Immature natural killer cell (primary cell): ENCODE results near the gene RAI14. TPM values are rescaled to one million over a fixed set of nuclear protein-coding genes. Genes with fewer than 3 reads are reported as not detected.
A peak's percentile ranks its signal among the peaks of the same experiment; 100 is the strongest.

Experiments used
- DNase-seq, 3 donors: peaks; one replicate each; pipeline ENCODE4 v3.0.0; 2022; ENCODE audit warnings: mixed read lengths in 1 of 3
- H3K27ac Mint-ChIP-seq, 6 donors: one replicate each; pipeline ENCODE4 v1.8.0; 2020; ENCODE audit warnings: mixed read lengths in 6 of 6, mild to moderate bottlenecking in 5 of 6, inconsistent platforms in 4 of 6, moderate library complexity in 3 of 6
- H3K27me3 Mint-ChIP-seq, 3 donors: one replicate each; pipeline ENCODE4 v1.8.0; 2020 to 2021; ENCODE audit warnings: low read depth in 3 of 3, mild to moderate bottlenecking in 3 of 3, mixed read lengths in 3 of 3, moderate library complexity in 3 of 3, inconsistent platforms in 1 of 3
- H3K36me3 Mint-ChIP-seq, 3 donors: one replicate each; pipeline ENCODE4 v1.8.0; 2020; ENCODE audit warnings: mixed read lengths in 3 of 3, inconsistent platforms in 2 of 3, mild to moderate bottlenecking in 2 of 3
- H3K4me1 Mint-ChIP-seq, 2 donors: one replicate each; pipeline ENCODE4 v1.8.0; 2020; ENCODE audit warnings: inconsistent platforms in 2 of 2, mild to moderate bottlenecking in 2 of 2, mixed read lengths in 2 of 2, moderate library complexity in 1 of 2
- H3K4me3 Mint-ChIP-seq, 5 donors: one replicate each; pipeline ENCODE4 v1.8.0; 2020; ENCODE audit warnings: mild to moderate bottlenecking in 5 of 5, mixed read lengths in 5 of 5, inconsistent platforms in 3 of 5, moderate library complexity in 3 of 5
- H3K9me3 Mint-ChIP-seq, 6 donors: one replicate each; pipeline ENCODE4 v1.8.0; 2020; ENCODE audit warnings: mild to moderate bottlenecking in 6 of 6, mixed read lengths in 6 of 6, inconsistent platforms in 4 of 6, moderate library complexity in 3 of 6
- polyA plus RNA-seq, 3 donors: library from polyadenylated mRNA; unstranded; fragments of 300-500 nt; fragmentation: Illumina TruSeq; gene quantifications; one replicate each; pipeline ENCODE4 v1.2.3, GENCODE V29; 2021

The RAI14 gene
- polyA plus RNA-seq, 3 donors from 2014 or later, result 0.97 to 6.6 TPM; not detected in 1

DNA sequence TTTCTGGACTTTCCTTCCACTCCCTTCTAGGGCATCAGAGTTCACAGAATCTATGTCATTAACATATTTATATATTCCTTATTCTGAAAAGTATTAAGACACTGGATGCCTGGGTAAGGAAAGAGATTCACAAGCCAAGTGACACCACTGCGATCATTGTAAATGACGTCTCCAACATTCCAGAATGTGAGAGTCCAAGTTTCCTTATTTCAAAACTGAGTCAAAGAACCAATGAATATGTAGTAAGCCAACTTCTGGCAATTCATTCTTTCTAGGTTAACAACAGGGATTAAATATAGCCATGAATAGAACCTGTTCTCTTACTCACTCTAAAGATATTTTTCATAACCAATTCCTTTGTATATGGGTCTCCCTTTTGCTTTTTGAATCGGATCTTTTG, 18.1 kb downstream of the RAI14 start:
- peaks cover 0 to 2% (median 0%) of the 10 kb centered on the region in 6 donors for H3K9me3 Mint-ChIP-seq
- DNase-seq, result no peak
- H3K27me3 Mint-ChIP-seq, result peaks cover 0 to 3% (median 2%) of the 10 kb centered on the region in 3 donors
- H3K27ac Mint-ChIP-seq, result no peak overlapping the region
- H3K36me3 Mint-ChIP-seq, result no peaks in the 10 kb centered on the region
- no peak overlapping the region for H3K4me3 Mint-ChIP-seq
- peaks cover 0 to 6% of the 10 kb centered on the region in 2 donors for H3K4me1 Mint-ChIP-seq

DNA sequence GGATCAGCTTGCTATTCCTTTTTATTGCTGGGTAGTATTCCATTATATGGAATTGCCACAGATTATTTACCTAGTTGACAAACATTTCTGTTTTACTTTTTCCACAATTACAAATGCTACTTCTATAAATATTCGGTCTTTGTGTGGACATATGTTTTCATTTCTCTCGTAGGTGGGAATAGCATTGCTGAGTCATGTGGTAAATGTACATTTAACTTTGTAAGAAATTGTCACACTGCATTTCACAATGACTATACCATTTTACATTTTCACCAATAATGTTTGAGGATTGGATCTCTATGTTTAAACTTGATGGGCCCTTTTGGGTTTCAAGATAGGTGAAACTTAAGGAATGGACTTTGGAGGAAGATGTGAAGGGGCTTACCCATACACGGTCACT, 19.7 kb downstream of the RAI14 start:
- Mint-ChIP-seq H3K4me1 (peaks cover 0 to 6% of the 10 kb centered on the region in 2 donors), H3K27ac (no peak overlapping the region), H3K9me3 (peaks cover 0 to 2% (median 0%) of the 10 kb centered on the region in 6 donors), H3K27me3 (peaks cover 2 to 3% (median 2%) of the 10 kb centered on the region in 3 donors), H3K36me3 (no peaks in the 10 kb centered on the region), H3K4me3 (no peak overlapping the region)
- no peak for DNase-seq

DNA sequence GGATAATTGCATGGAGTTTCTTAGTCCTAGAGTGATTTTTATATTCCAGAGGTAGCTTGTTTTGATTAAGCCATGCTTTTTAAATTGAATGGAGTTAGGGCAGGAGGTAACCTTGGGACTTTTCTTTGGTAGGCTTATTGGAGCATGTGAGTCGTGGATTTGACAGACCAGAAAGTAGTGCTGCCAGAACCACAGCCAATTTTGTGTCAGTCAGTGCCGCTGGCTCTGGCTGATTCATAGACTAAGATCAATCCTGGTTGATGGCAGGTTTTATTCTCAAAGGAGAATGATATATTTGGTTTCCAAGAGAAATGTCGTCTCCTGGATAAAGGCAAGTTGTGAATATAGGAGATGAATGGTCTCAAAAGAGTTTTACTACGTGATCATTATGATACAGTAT, 20.3 kb downstream of the RAI14 start:
- Mint-ChIP-seq H3K27me3 (peaks cover 0 to 2% (median 2%) of the 10 kb centered on the region in 3 donors), H3K27ac (no peak overlapping the region), H3K4me3 (no peak overlapping the region), H3K9me3 (peaks cover 0 to 2% (median 0%) of the 10 kb centered on the region in 6 donors), H3K36me3 (no peaks in the 10 kb centered on the region), H3K4me1 (peaks cover 0 to 6% of the 10 kb centered on the region in 2 donors)
- no peak for DNase-seq

DNA sequence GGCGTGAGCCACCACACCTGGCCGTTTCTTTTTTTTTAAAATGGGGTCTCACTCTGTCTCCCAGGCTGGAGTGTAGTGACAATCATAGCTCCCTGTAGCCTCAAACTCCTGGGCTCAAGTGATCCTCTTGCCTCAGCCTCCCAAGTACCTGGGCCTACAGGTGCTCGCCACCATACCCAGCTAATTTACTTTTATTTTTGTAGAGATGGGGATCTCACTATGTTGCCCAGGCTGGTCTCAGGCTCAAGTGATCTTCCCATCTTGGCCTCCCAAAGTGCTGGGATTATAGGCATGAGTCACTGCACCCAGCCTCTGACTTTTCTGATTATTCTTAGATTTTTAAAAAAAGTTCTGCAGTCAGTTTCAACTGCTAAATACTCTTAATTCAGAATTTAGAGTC, 21.3 kb downstream of the RAI14 start:
- Mint-ChIP-seq H3K4me3 (no peak overlapping the region), H3K27ac (no peak overlapping the region), H3K36me3 (no peaks in the 10 kb centered on the region), H3K9me3 (peaks cover 0 to 2% (median 0%) of the 10 kb centered on the region in 6 donors), H3K4me1 (peaks cover 0 to 6% of the 10 kb centered on the region in 2 donors), H3K27me3 (peaks cover 0 to 2% (median 2%) of the 10 kb centered on the region in 3 donors)
- DNase-seq, result no peak

DNA sequence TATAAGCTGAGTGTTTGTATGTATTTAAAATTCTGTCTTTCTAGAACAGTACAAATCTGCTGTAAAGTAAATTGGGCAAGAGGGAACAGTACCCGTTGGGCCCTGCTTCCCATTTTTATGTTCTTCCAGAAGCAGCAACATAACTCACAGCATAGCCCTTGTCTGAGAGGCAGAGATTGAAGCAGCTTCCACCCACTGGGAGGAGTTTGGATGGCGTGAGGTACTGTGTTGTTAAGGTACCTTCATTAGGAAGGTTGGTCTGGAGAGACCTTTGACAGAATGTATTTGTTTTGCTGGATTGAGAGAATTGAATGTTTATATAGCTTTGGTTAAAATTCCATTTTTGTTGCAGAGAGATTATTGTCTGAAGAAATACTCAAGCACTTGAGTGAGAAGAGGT, 24.8 kb downstream of the RAI14 start:
- no peaks in the 10 kb centered on the region for H3K36me3 Mint-ChIP-seq
- H3K27me3 Mint-ChIP-seq, result peaks cover 0 to 4% (median 2%) of the 10 kb centered on the region in 3 donors
- H3K4me3 Mint-ChIP-seq, result no peak overlapping the region
- no peak for DNase-seq
- H3K9me3 Mint-ChIP-seq, result no peaks in the 10 kb centered on the region
- no peak overlapping the region for H3K27ac Mint-ChIP-seq
- no peaks in the 10 kb centered on the region for H3K4me1 Mint-ChIP-seq

DNA sequence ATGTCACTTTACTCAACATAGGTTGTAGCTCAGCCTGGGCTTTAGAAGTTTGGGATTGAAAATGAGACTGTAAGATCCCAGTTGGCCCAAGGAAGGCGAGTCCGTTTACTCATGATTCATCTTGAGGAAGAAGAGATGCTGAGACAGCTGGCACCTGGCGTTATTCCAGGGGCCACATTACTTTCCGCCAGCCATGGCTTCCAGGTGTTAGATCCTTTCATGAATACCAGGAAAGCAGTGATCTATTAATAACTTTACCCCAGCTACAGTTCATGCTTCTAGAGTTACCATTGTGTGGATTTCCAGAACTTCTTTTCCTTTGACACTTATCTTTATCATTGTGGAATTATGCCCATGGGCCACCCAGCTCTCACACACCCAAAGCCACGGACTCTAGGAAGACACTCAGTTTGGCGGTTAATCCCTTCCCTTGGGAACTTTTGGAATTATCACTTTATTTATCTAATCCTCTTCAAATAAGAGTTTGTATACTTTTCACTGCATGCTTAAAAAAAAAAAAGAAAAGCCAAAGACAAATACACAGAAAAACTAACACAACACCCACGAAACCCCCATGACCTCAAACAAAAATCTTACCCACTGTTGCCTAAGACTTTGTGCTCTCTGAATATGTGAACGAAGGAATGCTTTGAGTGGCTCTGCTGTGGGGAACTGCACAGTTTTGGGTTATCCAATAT, 26.9 kb downstream of the RAI14 start:
- H3K4me1 Mint-ChIP-seq, result no peaks in the 10 kb centered on the region
- no peaks in the 10 kb centered on the region for H3K36me3 Mint-ChIP-seq
- no peak overlapping the region for H3K27ac Mint-ChIP-seq
- H3K9me3 Mint-ChIP-seq, result no peaks in the 10 kb centered on the region
- DNase-seq, result no peak
- peaks cover 0 to 4% (median 1%) of the 10 kb centered on the region in 3 donors for H3K27me3 Mint-ChIP-seq
- no peak overlapping the region for H3K4me3 Mint-ChIP-seq

DNA sequence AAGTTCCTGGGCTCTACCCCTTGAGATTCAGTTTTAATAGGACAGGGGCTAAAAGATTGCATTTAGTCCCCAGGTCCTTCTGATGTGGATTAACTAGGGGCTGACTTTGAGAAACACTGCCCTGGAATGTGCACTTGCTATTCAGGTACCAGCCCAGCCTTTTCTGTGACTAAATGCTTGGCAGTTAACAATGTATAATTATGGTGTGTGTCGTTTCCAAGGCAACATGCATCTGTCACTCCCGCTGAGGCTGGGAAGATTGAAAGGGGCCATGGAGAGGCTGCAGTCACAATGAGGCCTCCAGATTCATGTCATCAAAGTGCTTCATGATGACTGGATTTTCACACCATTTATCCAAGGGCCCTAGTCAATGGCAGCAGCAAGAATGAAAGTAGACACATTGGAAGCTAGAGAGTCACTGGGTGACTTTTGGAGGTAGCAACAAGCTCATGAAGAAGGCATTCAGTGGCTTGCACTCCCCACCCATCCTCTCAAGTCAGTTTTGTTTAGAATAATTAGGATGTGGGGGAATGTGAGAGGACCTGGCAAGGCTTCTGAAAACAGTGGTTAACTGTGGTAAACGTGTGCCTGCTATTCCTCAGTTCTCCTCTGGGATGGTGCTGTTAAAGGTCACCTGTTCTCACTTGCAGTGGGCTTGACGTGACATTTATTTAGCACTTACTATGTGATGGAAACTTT, 28.3 kb downstream of the RAI14 start:
- Mint-ChIP-seq H3K36me3 (no peaks in the 10 kb centered on the region), H3K27me3 (peaks cover 0 to 3% (median 0%) of the 10 kb centered on the region in 3 donors), H3K4me1 (no peaks in the 10 kb centered on the region), H3K4me3 (no peak overlapping the region), H3K9me3 (no peaks in the 10 kb centered on the region), H3K27ac (no peak overlapping the region)
- DNase-seq, result no peak

DNA sequence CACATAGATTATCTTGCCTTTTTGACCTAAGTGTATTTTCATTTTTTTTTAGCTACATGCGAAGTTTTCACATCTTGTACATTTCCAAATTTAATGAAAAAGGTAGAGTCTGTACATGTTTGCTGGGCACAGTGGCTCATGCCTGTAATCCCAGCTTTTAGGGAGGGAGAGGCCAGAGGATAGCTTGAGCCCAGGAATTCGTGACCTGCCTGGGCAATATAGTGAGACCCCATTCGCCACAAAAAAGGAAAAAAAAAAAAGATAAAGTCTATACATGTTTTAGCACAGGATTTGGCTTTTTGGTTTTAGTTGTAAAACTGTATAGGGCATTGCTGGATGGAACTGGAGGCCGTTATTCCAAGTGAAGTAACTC, 28.8 kb downstream of the RAI14 start:
- H3K9me3 Mint-ChIP-seq, result no peaks in the 10 kb centered on the region
- DNase-seq, result no peak
- peaks cover 0 to 2% (median 1%) of the 10 kb centered on the region in 3 donors for H3K27me3 Mint-ChIP-seq
- no peaks in the 10 kb centered on the region for H3K4me1 Mint-ChIP-seq
- no peak overlapping the region for H3K4me3 Mint-ChIP-seq
- H3K36me3 Mint-ChIP-seq, result no peaks in the 10 kb centered on the region
- no peak overlapping the region for H3K27ac Mint-ChIP-seq

DNA sequence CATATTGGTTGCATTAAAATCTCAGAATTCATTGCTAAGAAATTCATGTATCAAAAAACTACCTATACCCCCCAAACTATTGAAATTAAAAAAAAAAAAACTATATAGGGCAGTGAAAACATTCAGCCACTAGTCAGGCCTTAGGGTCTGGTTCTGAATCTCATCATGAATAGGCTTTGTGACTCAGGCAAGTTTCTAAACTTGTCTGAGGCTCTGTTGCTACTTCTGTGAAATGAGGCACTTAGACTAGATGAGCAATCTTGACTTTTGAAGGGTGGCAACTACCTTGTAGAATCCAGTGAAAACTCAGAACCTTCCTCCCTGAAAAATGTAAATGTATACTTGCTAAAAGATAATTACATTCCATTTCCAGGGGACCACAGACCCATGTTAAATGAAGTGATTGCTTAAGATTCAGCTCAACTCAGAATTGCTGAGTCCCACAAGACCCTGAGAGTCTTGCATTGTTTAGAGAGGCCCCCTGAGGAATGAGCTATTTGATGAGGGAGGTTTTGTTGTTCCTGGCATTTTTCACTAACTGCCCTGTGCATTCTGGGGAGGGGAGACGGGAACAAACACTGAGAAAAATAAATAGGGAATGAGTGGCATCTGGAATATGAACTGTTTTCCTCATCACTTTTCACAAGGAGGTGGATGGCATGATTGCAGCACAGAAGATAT, 29.5 kb downstream of the RAI14 start:
- Mint-ChIP-seq H3K4me1 (no peaks in the 10 kb centered on the region), H3K9me3 (no peaks in the 10 kb centered on the region), H3K4me3 (no peak overlapping the region), H3K27ac (no peak overlapping the region), H3K27me3 (peaks cover 0 to 2% (median 1%) of the 10 kb centered on the region in 3 donors), H3K36me3 (no peaks in the 10 kb centered on the region)
- DNase-seq, result no peak

DNA sequence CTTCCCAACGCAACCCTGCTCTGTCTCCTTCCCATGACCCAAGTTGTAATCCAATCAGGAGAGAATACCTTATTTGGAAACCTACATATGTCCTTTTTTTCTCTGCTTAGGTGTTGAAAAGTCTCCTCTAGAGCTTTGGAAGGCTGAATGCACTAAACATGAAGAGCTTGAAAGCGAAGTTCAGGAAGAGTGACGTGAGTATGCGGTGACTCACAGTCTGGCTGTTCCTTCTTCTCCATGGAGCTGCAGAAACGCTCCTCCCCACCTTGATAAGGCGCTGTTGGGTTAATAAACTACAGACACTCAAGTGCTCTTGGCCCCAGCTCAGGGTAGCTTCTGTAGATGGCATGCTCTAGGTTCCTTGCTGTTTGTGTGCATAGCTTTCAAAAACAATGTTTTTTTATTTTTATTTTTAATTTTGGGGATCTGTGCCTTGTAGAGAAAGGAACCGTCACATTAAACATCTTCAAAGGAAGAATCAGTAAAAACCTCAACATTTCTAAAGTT, 30.7 kb downstream of the RAI14 start:
- H3K27me3 Mint-ChIP-seq, result peaks cover 0 to 2% (median 1%) of the 10 kb centered on the region in 3 donors
- no peaks in the 10 kb centered on the region for H3K4me1 Mint-ChIP-seq
- H3K9me3 Mint-ChIP-seq, result no peaks in the 10 kb centered on the region
- no peak overlapping the region for H3K4me3 Mint-ChIP-seq
- no peak for DNase-seq
- peaks cover 0 to 3% (median 0%) of the 10 kb centered on the region in 3 donors for H3K36me3 Mint-ChIP-seq
- peak overlapping the region in 1 of 6 donors; percentile 59 for H3K27ac Mint-ChIP-seq

DNA sequence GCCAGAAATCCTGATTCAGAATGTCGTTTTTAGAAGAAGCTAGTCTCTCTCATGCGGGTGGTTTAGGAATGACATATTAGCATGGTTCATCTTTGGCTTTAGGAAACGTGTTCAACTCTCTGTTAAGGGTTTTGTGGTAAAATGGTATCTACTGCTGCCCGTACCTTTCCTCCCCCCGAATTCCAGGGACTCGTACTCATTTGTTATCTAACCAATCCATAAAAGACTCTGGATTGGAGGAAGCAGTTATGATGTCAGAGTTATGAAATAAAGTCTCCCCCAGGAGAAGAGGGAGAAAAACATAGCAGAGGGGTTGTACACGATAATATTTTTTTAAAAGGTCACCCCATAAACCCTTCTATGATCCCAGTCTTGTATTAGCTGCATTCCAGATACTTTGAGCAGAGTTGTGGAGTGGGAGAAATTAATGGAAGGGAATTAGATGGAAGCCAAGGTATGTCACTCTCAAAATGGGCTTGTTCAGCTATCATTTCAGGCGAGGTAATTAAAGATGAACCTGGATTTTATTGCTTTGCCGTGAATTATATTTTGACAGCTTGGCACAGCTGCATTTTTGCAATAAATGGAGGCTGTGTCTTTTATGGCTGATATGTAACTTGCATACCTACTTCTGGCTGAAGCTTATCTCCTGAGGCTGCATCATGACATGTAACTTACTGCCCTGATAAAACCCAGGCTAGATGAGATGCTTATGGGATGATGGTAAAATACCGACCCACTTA, 31.3 kb downstream of the RAI14 start:
- Mint-ChIP-seq H3K9me3 (no peaks in the 10 kb centered on the region), H3K27me3 (peaks cover 0 to 2% (median 1%) of the 10 kb centered on the region in 3 donors), H3K36me3 (peaks cover 0 to 3% (median 0%) of the 10 kb centered on the region in 3 donors), H3K4me3 (no peak overlapping the region), H3K27ac (no peak overlapping the region), H3K4me1 (no peaks in the 10 kb centered on the region)
- no peak for DNase-seq

DNA sequence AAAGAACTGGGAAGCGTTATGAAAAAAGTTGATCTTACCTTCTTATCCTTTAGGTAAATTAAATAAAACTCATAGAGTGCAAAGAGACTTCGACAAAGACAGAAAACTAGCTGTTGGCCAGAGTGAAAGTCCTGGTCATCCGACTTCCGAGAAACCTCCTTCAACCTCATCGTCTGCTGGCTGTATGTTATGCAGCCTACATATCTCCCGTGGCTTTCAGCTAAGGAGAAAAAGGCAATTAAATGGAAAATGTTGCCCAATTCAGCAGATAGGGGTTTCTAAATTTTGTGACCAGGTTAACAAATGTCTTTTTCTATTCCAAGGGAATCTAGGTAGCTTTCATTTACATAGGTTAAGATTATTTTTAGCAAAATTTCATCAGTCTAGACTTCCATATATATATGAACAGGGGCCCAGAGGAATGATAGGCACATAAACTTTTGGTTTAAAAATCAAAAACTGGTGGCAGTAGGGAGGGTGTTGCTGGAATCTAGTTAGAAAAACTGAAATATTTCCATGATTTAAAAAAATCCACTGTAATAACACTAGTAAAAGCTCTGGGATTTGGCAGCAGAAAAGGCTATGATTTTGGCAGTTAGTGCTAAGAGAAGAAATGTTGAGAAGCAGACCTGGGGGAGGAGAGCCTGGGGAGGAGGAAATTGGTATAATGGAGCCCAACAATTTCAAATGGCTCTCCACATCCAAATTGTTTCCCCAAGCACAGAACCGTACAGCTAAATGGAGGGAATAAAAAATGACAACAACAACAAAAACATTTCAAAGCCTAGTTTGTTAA, 32.1 kb downstream of the RAI14 start:
- Mint-ChIP-seq H3K4me1 (no peaks in the 10 kb centered on the region), H3K36me3 (peaks cover 0 to 3% (median 0%) of the 10 kb centered on the region in 3 donors), H3K4me3 (no peak overlapping the region), H3K27ac (no peak overlapping the region), H3K27me3 (peaks cover 0 to 2% (median 1%) of the 10 kb centered on the region in 3 donors), H3K9me3 (no peaks in the 10 kb centered on the region)
- no peak for DNase-seq

DNA sequence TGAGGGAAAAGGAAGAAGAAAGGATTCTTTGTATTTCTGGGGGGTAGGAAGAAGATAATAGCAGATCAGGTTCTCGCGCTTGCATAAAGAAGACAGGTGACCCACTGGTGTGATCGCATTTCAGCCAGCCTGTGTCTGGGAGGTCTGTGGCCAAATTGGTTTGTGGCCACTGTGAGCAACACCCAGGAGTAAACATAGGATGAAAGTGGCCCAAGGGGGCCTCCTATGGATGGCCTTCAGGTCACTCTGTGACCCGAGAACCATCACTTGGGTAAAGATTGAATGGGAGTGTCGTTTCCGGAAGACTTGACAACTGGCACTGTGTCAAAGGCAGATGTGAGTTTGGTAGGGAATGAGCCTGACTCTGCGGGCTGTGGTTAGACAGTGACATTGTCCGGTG, 34.2 kb downstream of the RAI14 start:
- no peak for DNase-seq
- Mint-ChIP-seq H3K36me3 (peaks cover 0 to 3% (median 0%) of the 10 kb centered on the region in 3 donors), H3K4me1 (peaks cover 10 to 11% of the 10 kb centered on the region in 2 donors), H3K27ac (no peak overlapping the region), H3K27me3 (peaks cover 0 to 1% (median 0%) of the 10 kb centered on the region in 3 donors), H3K9me3 (no peaks in the 10 kb centered on the region), H3K4me3 (no peak overlapping the region)
